Stimulated activated CD8-positive, alpha-beta memory T cell treated with anti-CD3 and anti-CD28 coated beads, Interleukin-12 subunit alpha, Interleukin-12 subunit beta, amount 100 ng/mL, for 4 hours (primary cell): Measurements from ENCODE around the gene GATA2.

Experiments used
- DNase-seq: peaks from one replicate; pipeline ENCODE4 v3.0.0-alpha.2; 2020; ENCODE audit warnings: low read depth

The GATA2 gene

DNA sequence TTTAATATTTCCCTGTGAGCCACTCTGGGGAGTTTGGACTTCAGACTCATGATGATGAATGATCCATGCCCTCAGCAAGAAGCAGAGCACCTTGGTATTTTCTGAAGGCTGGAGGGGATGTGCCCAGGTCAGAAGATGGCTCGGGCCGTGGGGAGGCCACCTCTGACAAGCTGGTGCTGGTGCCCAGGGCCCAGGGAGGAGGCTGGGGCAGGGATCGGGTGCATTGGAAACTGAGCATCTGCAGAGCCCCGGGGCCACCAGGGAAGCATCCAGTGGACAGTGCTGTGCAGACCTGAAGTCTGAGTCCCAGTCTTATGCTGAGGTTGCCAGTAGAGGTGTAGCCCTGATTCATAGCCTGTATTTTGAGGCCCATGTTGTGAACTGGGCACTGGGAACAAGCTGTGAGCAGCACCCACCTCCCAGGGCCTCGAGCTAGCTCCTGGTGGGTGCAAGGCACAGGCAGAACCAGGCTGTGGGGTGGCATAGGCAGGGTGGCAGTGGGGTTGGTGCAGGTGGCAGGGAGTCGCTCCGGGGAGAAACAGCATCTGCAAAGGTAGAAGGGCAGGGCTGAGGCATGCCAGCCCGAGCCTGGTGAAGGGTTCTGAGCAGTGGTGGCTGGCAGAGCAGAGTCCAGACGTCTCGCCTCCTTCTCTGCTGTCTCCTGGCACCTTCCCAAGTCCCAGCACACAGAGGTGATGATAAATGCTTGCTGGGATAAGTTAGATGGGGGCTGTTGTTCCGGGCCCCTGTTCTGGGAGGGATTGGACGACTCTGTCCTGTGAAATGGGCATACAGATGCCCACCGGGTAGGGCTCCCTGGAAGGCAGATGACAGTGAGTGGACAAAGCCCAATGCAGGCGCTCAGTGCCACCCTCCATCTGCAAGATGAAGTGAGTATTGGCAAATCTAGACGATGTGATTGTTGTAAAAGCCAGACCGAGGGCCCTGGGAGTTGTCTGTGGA lies 36.9 kb downstream of the GATA2 start:
- no peak for DNase-seq

DNA sequence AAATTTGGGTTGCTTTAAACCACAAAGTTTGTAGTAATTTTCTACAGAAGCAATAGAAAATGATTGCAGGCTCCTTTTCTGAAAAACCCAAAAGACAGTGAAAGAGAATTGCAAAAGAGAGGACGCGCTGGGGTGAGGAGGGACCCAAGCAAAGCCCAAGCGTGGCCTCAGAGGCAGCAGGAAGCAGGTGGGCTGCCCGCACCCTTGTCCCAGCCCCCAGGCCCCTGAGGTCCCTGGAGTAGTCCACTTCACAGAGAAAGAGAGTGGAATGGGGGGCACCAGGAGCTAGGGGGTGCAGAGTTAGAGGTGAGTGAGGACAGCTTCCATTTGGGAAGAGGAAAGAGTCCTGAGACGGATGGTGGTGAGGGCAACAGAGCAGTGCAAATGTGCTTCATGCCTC lies 37.9 kb downstream of the GATA2 start:
- DNase-seq, result no peak

- DNase-seq, result no peak
Observed at GRCh38 chr3:128454310-128454618, 38.7 kb downstream of the GATA2 start.

GRCh38 chr3:128453501-128454309 lies 39.3 kb downstream of the GATA2 start:
- no peak for DNase-seq

DNA sequence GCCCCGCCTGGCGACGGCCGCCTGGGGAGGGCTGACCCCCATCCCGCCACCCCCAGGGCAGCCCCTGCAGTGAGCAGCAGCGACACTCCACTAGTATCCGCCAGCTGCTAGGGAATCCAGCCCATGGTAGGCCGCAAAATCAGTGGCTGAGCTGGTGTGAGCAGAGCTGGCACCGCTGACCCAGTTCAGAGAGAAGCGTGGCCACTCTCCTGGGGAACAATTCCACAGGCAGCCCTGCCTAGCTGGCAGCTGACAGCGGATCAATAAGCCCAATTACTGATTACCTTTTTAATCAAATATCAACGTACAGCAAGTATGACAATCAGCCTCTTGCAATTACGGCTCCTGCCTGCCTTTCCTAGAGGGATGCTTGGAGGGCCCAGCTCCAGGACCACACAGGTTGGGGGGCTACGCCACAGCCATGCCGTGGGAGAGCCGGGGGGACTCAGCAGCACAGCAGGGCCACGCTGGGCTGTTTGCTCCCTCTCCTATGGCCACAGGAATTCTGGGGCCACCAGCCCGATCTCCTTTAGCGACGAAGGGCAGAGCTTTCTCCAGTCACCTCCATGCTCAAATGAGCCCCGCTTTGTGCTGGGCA lies 40.2 kb downstream of the GATA2 start:
- DNase-seq, result no peak

- DNase-seq, result no peak
Observed at GRCh38 chr3:128452120-128452519, 40.9 kb downstream of the GATA2 start.

- no peak for DNase-seq
Observed at GRCh38 chr3:128449111-128449638, 43.8 kb downstream of the GATA2 start.

DNA sequence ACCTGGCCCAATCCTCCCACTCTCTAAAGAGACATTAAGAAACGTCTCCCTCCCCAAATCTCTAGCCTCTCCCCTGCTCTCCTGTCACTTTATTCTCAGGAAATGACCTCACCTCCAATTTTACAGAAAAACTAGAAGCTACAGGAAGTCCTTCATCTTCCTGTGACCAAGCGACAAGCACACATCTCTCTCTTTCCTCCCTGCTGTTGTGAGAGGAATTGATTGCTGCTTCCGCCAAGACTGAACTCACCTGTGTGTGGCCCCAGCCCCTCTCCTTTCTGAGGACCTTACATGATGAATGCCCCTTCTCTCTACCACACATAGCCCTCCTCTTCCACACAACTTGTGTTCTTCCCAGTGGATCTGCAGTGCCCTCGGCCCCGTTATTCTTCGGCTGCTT lies 44.5 kb downstream of the GATA2 start:
- DNase-seq, result no peak

DNA sequence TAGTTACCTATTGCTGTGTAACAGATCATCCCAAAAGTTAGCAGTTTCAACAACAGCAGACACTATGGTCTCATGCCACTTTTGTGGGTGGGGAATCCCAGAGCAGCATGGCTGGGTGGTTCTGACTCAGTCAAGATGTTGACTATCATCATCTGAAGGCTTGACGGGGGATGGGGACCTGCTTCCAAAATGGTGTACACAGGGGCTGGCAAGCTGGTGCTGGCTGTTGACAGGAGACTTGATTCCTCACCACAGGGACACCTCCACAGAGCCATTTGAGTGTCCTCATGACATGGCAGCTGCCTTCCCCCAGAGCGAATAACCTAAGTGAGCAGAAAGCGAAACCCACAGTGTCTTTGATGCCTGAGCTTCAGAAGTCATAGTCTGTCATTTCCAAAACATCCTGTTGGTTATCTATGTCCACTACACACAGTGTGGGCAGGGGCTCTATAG lies 45.4 kb downstream of the GATA2 start:
- DNase-seq, result no peak

- DNase-seq, result no peak
Observed at GRCh38 chr3:128446821-128447220, 46.2 kb downstream of the GATA2 start.

- no peak for DNase-seq
Observed at GRCh38 chr3:128445357-128445756, 47.6 kb downstream of the GATA2 start.

DNA sequence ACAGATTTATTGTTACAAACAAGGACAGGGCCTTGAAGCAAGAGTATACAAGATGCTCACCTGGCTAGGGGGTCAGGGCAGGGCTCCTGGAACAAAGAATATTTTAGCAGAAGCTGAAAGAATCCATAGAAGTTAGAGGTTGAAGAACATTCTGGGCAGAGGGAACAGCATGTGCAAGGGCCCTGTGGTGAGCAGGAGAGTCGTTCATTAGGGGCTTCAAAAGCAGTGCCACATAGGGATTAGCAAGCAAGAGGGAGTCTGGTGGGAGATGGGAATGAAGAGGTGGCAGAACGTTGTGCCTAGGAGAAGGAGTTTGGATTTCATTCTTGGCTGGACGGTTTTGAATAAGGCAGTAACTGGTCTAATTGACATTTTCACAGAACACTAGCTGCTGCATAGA lies 49.2 kb downstream of the GATA2 start:
- DNase-seq, result no peak

GRCh38 chr3:128442949-128443348 lies 50.1 kb downstream of the GATA2 start:
- no peak for DNase-seq

DNA sequence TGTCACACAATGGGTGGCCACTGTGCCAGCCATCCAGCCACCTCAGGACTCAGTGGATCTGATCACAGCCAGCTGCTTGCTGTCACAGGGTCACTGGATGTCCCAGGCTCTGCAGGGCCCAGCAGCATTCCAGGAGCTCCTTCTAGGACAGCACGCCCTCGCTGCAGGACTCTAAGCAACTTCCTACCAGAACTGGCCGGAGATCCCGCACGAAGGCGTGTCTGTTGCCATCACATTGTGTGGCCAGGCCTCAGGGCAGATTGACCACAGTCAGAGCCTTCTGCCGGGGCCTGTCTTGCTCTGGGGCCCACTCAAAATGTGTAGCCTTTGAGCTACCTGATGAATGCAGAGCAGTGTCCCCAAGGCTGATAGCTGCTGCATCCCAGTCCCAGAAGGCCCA lies 50.9 kb downstream of the GATA2 start:
- no peak for DNase-seq

DNA sequence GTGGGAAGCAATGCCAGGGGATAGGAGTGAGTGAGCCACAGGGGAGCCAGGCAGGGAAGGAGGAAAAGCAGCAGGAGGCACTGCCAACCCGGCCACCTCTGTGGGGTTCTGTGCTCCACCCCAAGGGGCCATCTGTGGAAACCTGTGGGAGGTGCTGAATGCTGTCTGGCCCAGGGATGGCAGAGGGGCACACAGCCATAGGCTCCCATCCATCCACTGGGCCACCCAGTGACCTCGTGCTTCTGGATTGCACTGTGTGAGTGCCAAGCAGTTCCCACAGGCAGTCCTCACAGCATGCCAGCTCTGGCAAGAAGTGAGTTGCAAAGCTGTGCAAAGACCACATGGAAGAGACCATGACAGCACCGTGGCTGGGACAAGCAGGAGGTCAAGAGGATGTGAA lies 53.8 kb downstream of the GATA2 start:
- DNase-seq, result no peak

DNA sequence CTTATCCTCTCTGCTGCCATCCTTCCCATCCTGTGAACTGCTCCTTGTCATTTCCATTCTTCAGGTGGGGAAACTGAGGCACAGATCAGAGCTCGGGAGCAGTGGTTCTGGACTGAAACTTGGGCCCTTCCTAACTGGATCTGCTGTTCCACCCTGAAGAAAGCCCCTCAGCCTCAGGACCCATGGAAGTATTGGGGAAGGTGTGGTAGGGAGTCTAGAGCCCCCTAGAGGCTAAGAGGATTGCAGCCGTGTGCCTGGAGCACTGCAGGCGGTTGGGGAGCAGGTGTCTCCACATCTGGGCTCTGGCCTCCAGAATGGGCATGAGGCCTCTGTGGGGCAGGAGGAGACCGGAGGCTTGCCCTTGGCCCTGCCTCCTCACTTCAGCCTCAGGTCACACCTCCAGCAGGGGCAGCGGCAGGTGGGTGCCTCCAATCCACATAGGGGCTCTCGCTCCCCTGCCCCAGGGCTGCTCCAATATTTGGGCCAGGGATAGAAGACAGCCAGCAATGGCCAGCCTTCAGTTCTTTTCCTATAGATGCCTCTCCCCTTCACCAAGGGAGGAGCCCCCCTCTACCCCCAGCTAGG lies 54.4 kb downstream of the GATA2 start:
- DNase-seq, result no peak

DNA sequence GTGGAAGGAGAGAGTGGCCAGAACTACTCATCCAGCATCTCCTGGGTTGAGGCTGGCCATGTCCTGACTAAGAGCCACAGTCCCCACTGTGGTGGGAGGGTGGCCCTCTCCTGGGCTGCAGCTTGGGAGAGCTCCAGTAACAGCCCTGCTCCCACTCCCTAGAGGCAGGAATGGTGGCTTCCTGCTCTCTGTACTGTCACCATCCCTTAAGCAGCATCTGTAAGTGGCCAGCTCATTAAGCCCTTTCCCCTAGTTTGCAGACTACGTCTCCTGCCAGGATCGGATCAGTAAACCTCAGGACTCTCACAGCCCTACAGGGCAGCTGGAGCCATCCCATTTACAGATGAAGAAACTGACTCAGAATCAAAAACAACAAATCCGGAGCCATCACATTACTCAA lies 56.8 kb downstream of the GATA2 start:
- DNase-seq, result no peak

GRCh38 chr3:128435561-128435960 lies 57.4 kb downstream of the GATA2 start:
- no peak for DNase-seq

- DNase-seq, result no peak
Observed at GRCh38 chr3:128435058-128435457, 57.9 kb downstream of the GATA2 start.

DNA sequence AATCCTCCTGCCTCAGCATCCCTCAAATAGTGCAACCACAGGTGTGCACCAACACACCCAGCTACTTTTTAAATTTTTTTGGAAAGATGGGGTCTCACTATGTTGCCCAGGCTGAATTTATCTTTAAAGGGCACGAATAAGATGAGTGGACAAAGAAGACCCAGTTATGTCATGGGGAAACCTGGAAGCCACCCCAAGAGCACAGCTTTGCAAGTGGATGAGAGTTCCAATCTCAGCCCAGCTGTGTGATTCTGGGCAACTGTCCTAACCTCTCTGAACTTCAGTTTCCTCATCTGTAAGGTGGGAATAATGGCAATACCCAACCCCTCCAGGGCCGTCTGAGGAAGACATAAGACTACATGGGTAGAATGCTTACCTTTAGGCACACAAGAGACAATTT lies 58.5 kb downstream of the GATA2 start:
- no peak for DNase-seq

- DNase-seq, result no peak
Observed at GRCh38 chr3:128433837-128434165, 59.2 kb downstream of the GATA2 start.
